ENCODE data around the gene ETS2. TPM values are rescaled to one million over a fixed set of nuclear protein-coding genes. Genes with fewer than 3 reads are reported as not detected.

The ETS2 gene
- total RNA-seq, 1 donor from 2014 or later = 22.4 TPM

DNA sequence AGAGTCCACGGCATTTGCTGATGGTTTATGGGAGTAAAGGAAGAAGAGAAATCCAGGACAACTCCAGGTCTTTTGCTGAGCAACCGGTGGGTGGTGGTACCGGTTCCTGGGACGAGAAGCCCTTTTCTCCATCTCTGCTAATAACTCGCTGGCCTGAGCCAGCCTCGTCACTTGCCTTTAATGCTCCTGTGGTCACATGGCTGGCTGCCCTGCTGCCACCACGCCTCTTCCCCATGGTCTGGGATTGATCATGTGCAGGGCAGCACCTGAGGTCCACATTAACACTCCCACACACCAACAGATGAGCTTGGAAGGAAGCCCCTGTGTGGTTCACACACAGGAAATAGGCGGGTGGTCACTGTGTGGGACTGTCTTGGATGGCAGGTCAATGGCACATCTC lies 10.3 kb upstream of the ETS2 start:
- H4K20me1 ChIP-seq (ENCODE audit: low read depth) = no peaks in the 10 kb centered on the region
- H3K4me2 ChIP-seq = no peak overlapping the region
- no peaks in the 10 kb centered on the region for H3K79me2 ChIP-seq (ENCODE audit: low read depth)
- H3K9ac ChIP-seq = no peak overlapping the region
- no peaks in the 10 kb centered on the region for H3K27me3 ChIP-seq
- peaks cover 3% of the 10 kb centered on the region for H3K9me3 Mint-ChIP-seq
- peak overlapping the region; percentile 35 for H3K27ac Mint-ChIP-seq
- TF ChIP-seq EZH2phosphoT487 (IDR thresholded peaks at IDR 0.05) (no peak), EZH2 (IDR thresholded peaks at IDR 0.05) (no peak)
- TF ChIP-seq, protein P1, sequence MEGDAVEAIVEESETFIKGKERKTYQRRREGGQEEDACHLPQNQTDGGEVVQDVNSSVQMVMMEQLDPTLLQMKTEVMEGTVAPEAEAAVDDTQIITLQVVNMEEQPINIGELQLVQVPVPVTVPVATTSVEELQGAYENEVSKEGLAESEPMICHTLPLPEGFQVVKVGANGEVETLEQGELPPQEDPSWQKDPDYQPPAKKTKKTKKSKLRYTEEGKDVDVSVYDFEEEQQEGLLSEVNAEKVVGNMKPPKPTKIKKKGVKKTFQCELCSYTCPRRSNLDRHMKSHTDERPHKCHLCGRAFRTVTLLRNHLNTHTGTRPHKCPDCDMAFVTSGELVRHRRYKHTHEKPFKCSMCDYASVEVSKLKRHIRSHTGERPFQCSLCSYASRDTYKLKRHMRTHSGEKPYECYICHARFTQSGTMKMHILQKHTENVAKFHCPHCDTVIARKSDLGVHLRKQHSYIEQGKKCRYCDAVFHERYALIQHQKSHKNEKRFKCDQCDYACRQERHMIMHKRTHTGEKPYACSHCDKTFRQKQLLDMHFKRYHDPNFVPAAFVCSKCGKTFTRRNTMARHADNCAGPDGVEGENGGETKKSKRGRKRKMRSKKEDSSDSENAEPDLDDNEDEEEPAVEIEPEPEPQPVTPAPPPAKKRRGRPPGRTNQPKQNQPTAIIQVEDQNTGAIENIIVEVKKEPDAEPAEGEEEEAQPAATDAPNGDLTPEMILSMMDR (IDR thresholded peaks at IDR 0.05) = no peak
- H3K4me1 ChIP-seq = peaks cover 10% of the 10 kb centered on the region
- H3K36me3 Mint-ChIP-seq = no peaks in the 10 kb centered on the region
- DNase-seq (ENCODE audit: low spot score) = no peak
- H3K36me3 ChIP-seq = no peaks in the 10 kb centered on the region
- H3F3A ChIP-seq (ENCODE audit: low read depth) = no peaks in the 10 kb centered on the region
- no peaks in the 10 kb centered on the region for H3K9me3 ChIP-seq (ENCODE audit: low read depth)
- no peak overlapping the region for H3K27ac ChIP-seq
- no peak overlapping the region for H3K4me3 ChIP-seq
- H3K27me3 Mint-ChIP-seq (ENCODE audit: insufficient read depth, low read depth) = peaks cover 12% of the 10 kb centered on the region
- peak overlapping the region; percentile 12 for H3K4me3 Mint-ChIP-seq
- H2AFZ ChIP-seq (replicated peaks) = no peak overlapping the region
- peaks cover 32% of the 10 kb centered on the region for H3K4me1 Mint-ChIP-seq

DNA sequence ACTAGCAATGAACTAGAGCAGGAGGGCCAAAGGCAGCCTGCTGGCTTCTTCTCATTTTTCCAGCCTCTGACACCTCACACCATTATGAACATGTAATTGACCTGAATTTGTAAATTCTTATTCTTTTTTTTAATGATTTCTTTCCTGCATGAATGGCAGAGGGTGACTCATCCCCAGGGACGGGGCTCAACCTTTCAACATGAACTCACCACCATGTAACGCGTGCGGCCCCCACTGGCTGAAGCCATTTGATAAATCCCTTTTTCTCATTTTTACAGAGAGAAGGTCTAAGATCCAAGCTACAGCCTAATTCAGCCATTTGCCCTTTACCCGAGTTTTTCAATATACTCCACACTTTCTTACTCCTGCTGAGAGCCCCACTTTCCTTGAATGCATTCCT lies 9.3 kb upstream of the ETS2 start:
- Histone ChIP-seq H3K27ac (no peak overlapping the region), H3K4me2 (peak overlapping the region; percentile 13), H3K9ac (no peak overlapping the region), H3K4me3 (no peak overlapping the region), H3K4me1 (peaks cover 10% of the 10 kb centered on the region), H3K9me3 (ENCODE audit: low read depth) (no peaks in the 10 kb centered on the region), H3K79me2 (ENCODE audit: low read depth) (no peaks in the 10 kb centered on the region), H2AFZ (replicated peaks) (no peak overlapping the region), H3K36me3 (no peaks in the 10 kb centered on the region), H3F3A (ENCODE audit: low read depth) (no peaks in the 10 kb centered on the region), H4K20me1 (ENCODE audit: low read depth) (no peaks in the 10 kb centered on the region), H3K27me3 (no peaks in the 10 kb centered on the region)
- H3K9me3 Mint-ChIP-seq = peaks cover 3% of the 10 kb centered on the region
- TF ChIP-seq, protein P1 (IDR thresholded peaks at IDR 0.05) = no peak
- TF ChIP-seq EZH2phosphoT487 (IDR thresholded peaks at IDR 0.05) = no peak
- no peak for TF ChIP-seq EZH2 (IDR thresholded peaks at IDR 0.05)
- H3K4me1 Mint-ChIP-seq = peaks cover 32% of the 10 kb centered on the region
- H3K27ac Mint-ChIP-seq = peak overlapping the region; percentile 3
- no peaks in the 10 kb centered on the region for H3K36me3 Mint-ChIP-seq
- H3K4me3 Mint-ChIP-seq = no peak overlapping the region
- peaks cover 12% of the 10 kb centered on the region for H3K27me3 Mint-ChIP-seq (ENCODE audit: insufficient read depth, low read depth)
- DNase-seq (ENCODE audit: low spot score) = no peak

DNA sequence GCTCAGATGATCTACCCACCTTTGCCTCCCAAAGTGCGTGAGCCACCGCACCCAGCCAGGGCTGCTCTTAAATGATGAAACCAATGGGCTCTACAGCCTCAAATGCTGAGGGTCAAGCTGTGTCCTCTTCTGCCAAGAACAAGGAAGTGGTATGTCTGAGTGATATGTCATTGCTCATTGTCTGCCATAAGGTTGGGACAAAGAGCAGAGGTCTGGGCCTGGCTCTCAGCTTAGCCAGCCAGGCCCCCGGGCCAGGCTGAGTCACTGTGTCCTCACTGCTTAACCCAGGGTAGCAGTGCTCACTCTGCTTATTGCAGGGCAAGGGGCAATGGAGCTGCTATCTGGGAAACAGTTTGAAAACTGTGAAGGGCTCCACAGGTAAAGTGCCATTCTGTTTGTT lies 8.3 kb upstream of the ETS2 start:
- TF ChIP-seq EZH2phosphoT487 (IDR thresholded peaks at IDR 0.05) (no peak), EZH2 (IDR thresholded peaks at IDR 0.05) (no peak)
- TF ChIP-seq, protein P1 (IDR thresholded peaks at IDR 0.05) = no peak
- DNase-seq (ENCODE audit: low spot score) = no peak
- Histone ChIP-seq H3K9ac (no peak overlapping the region), H3K4me1 (peaks cover 10% of the 10 kb centered on the region), H3K79me2 (ENCODE audit: low read depth) (no peaks in the 10 kb centered on the region), H3K27ac (no peak overlapping the region), H4K20me1 (ENCODE audit: low read depth) (no peaks in the 10 kb centered on the region), H3K9me3 (ENCODE audit: low read depth) (no peaks in the 10 kb centered on the region), H3K4me3 (no peak overlapping the region), H3F3A (ENCODE audit: low read depth) (no peaks in the 10 kb centered on the region), H3K4me2 (no peak overlapping the region), H3K36me3 (no peaks in the 10 kb centered on the region), H3K27me3 (no peaks in the 10 kb centered on the region), H2AFZ (replicated peaks) (peak overlapping the region; percentile 9)
- no peak overlapping the region for H3K27ac Mint-ChIP-seq
- no peak overlapping the region for H3K4me3 Mint-ChIP-seq
- no peaks in the 10 kb centered on the region for H3K36me3 Mint-ChIP-seq
- peaks cover 3% of the 10 kb centered on the region for H3K9me3 Mint-ChIP-seq
- H3K27me3 Mint-ChIP-seq (ENCODE audit: insufficient read depth, low read depth) = peaks cover 12% of the 10 kb centered on the region
- H3K4me1 Mint-ChIP-seq = peaks cover 32% of the 10 kb centered on the region
